ENCODE data around the gene RIT2. TPM values are rescaled to one million over a fixed set of nuclear protein-coding genes. Genes with fewer than 3 reads are reported as not detected.

RIT2 gene
- total RNA-seq, 4 donors from 2014 or later = not detected

DNA sequence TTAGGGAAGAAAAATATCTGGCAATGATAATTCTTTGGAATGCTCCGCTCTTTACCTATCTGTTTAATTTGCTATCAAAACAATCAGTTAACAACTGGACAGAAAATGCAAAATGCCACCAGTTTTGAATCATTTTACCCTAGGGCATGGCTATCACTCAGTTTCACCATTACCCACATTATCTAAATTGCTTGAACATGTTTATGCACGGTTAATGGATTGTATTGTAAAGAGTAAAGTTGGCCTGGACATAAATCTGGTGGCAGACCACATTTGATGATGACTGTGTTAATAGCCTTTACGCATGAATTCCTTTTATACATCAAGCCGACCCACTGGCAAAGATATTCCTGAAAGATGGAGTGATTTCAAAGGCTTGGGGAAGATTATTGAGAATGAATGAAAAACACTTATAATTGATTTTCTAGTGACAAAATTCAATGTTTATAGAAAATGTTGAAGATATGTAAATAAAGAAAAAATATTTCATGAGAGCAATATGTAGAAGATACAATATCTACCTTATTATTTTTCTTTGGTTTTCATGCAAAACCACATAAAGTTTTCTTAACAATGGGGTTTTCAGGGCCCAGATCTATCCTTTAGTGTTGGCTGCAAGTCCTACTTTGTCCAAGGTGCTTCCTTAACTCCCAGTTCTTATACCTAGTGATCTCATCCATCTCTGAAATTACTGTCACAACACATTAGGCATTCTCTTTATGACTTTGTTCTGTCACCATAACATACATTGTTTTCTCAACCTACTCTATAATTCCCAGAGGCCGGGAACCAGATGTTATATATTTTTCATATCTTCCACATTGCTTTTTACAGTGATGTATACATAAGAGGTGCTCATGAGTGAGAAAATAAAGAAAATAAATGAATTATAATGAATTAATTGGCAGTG is 265.1 kb downstream of the RIT2 start:
- no peak for TF ChIP-seq POLR2A (IDR thresholded peaks at IDR 0.05)
- TF ChIP-seq, protein P1, sequence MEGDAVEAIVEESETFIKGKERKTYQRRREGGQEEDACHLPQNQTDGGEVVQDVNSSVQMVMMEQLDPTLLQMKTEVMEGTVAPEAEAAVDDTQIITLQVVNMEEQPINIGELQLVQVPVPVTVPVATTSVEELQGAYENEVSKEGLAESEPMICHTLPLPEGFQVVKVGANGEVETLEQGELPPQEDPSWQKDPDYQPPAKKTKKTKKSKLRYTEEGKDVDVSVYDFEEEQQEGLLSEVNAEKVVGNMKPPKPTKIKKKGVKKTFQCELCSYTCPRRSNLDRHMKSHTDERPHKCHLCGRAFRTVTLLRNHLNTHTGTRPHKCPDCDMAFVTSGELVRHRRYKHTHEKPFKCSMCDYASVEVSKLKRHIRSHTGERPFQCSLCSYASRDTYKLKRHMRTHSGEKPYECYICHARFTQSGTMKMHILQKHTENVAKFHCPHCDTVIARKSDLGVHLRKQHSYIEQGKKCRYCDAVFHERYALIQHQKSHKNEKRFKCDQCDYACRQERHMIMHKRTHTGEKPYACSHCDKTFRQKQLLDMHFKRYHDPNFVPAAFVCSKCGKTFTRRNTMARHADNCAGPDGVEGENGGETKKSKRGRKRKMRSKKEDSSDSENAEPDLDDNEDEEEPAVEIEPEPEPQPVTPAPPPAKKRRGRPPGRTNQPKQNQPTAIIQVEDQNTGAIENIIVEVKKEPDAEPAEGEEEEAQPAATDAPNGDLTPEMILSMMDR (IDR thresholded peaks at IDR 0.05) = no peak
- no peak for TF ChIP-seq POLR2AphosphoS5 (IDR thresholded peaks at IDR 0.05)
- no peak for TF ChIP-seq EP300 (IDR thresholded peaks at IDR 0.05)
- Histone ChIP-seq H3K36me3 (no peaks in the 10 kb centered on the region), H3K27ac (no peak overlapping the region), H3K4me1 (no peaks in the 10 kb centered on the region), H3K27me3 (no peaks in the 10 kb centered on the region), H3K9me3 (no peaks in the 10 kb centered on the region), H3K4me3 (no peak overlapping the region)
- ATAC-seq = no peak
- 58 to 71% methylated on average over 5 of the region's 5 CpGs for WGBS, 2 donors (ENCODE audit: low coverage in 1 of 2)

DNA sequence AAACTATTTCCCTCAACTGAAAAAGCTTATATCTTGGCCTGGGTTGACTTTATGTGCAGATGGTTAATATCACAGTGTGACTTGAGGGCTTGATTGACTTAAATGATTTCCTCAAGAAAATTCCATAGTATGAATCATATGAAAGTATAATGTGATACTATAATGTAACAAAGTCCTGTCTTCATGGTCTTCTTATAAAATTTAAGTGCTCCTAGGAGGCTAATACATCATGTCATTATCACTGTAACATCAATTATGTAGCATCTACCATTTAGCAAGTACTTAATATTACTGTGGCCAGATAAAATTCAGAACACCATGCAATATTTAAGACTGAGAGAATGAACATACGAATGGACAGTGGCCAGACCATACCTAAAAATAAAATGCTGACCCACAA is 276.1 kb downstream of the RIT2 start:
- Histone ChIP-seq H3K9me3 (no peaks in the 10 kb centered on the region), H3K36me3 (no peaks in the 10 kb centered on the region), H3K4me1 (no peaks in the 10 kb centered on the region), H3K27me3 (no peaks in the 10 kb centered on the region), H3K27ac (no peak overlapping the region), H3K4me3 (no peak overlapping the region)
- WGBS, 2 donors (ENCODE audit: low coverage in 1 of 2) = 45 to 67% methylated on average over 1 of the region's 1 CpG
- no peak for ATAC-seq
- TF ChIP-seq EP300 (IDR thresholded peaks at IDR 0.05) (no peak), POLR2A (IDR thresholded peaks at IDR 0.05) (no peak), POLR2AphosphoS5 (IDR thresholded peaks at IDR 0.05) (no peak)
- TF ChIP-seq, protein P1 (IDR thresholded peaks at IDR 0.05) = no peak

DNA sequence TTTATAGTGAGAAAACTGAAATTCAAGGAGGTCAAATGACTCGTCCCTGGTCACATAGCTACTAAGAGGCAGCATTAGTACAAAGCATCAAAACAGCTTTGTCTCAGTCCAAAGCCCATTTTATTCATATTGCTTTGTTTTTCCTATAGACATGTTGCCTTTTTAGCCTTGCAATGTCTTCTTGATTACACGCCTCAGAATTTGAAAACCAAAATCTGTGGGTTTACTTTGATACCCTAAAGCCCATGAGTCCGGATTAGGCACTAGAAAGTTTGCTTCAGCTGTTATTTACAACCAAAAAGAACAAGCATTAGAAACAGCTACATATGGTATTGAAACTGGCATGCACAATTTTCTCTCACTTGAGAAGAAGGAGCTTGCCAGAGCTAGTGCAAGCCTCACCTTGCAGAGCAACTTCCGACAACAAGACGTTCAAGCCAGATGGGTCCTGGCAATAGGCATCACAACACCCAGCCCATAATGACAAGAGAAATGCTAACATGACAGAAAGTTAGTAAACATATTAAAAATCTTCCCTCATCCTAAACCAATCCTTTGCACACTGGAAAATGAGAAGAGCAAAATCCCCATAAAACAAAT is 276.8 kb downstream of the RIT2 start:
- H3K27me3 ChIP-seq = no peaks in the 10 kb centered on the region
- no peaks in the 10 kb centered on the region for H3K4me1 ChIP-seq
- H3K9me3 ChIP-seq = no peaks in the 10 kb centered on the region
- no peaks in the 10 kb centered on the region for H3K36me3 ChIP-seq
- no peak overlapping the region for H3K27ac ChIP-seq
- WGBS, 2 donors (ENCODE audit: low coverage in 1 of 2) = 68 to 78% methylated on average over 3 to 5 of the region's 5 CpGs
- no peak overlapping the region for H3K4me3 ChIP-seq
- no peak for ATAC-seq
- TF ChIP-seq POLR2A (IDR thresholded peaks at IDR 0.05) (no peak), POLR2AphosphoS5 (IDR thresholded peaks at IDR 0.05) (no peak), EP300 (IDR thresholded peaks at IDR 0.05) (no peak)
- TF ChIP-seq, protein P1 (IDR thresholded peaks at IDR 0.05) = no peak

DNA sequence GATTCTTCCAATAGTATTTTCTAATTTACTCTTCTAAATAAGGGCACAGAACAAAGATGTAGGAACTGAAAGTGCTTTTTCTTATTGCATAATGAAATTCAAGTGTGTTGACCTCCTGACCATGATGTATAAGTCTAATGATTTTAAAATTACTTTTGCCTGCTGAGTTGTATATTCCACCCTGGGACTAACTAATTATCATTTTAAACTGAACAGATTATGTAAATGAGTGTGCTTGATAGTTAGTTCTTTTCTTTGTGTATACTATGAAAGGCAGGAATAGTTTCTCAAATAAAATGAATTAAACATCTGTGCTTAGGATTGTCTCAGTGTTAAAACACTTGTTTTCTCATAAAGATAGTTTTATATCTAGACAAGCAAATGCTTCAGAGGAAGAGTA is 284.5 kb downstream of the RIT2 start:
- Histone ChIP-seq H3K9me3 (no peaks in the 10 kb centered on the region), H3K36me3 (no peaks in the 10 kb centered on the region), H3K27ac (no peak overlapping the region), H3K27me3 (no peaks in the 10 kb centered on the region), H3K4me3 (no peak overlapping the region), H3K4me1 (no peaks in the 10 kb centered on the region)
- ATAC-seq = no peak
- TF ChIP-seq EP300 (IDR thresholded peaks at IDR 0.05) (no peak), POLR2AphosphoS5 (IDR thresholded peaks at IDR 0.05) (no peak), POLR2A (IDR thresholded peaks at IDR 0.05) (no peak)
- TF ChIP-seq, protein P1 (IDR thresholded peaks at IDR 0.05) = no peak

DNA sequence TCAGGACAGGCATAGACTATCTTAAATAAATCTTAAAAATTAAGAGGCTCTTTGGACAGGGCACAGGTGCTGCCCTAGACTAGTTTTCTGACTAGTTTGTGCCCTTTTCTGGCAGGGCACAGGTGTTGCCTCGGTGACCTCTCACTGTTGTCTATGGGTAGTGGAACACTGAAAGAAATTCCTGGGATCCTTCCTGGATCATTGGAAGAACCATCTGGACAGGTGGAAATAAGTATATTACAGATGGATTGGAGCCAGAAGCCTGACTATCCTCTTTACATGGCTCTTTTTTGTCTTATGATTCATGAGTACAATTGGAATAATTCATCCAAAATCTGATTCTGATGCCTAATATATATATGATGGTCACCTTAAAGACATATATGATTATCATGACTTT is 286.6 kb downstream of the RIT2 start:
- no peak for TF ChIP-seq EP300 (IDR thresholded peaks at IDR 0.05)
- TF ChIP-seq POLR2AphosphoS5 (IDR thresholded peaks at IDR 0.05) = no peak
- TF ChIP-seq POLR2A (IDR thresholded peaks at IDR 0.05) = no peak
- TF ChIP-seq, protein P1 (IDR thresholded peaks at IDR 0.05) = no peak
- Histone ChIP-seq H3K4me3 (no peak overlapping the region), H3K36me3 (no peaks in the 10 kb centered on the region), H3K27ac (no peak overlapping the region), H3K4me1 (no peaks in the 10 kb centered on the region), H3K9me3 (no peaks in the 10 kb centered on the region), H3K27me3 (no peaks in the 10 kb centered on the region)
- 100% methylated on average over 1 of the region's 1 CpG for WGBS, 2 donors (ENCODE audit: low coverage in 1 of 2)
- ATAC-seq = no peak
